ENCODE data around the gene VWA8.

VWA8 gene

GRCh38 chr13:41960637-41961465, at the start of gene VWA8:
Gene VWA8 (minus strand): TSS chr13:41961109. CDS start chr13:41961015, 94 bp downstream.
- DNase-seq: peak; percentile 91

- no peak for DNase-seq
These were observed 48.1 kb upstream of the VWA8 start for GRCh38 chr13:42009057-42009456.

GRCh38 chr13:42007844-42008243, 46.9 kb upstream of the VWA8 start:
- DNase-seq: no peak

- no peak for DNase-seq
These were observed 41.2 kb upstream of the VWA8 start for GRCh38 chr13:42002066-42002465.

- DNase-seq: no peak
These were observed 40.7 kb upstream of the VWA8 start for GRCh38 chr13:42001580-42001979.

GRCh38 chr13:42000846-42001245, 39.9 kb upstream of the VWA8 start:
- DNase-seq: no peak

- no peak for DNase-seq
These were observed 36.5 kb upstream of the VWA8 start for GRCh38 chr13:41997396-41997795.

GRCh38 chr13:41995946-41996345, 35.0 kb upstream of the VWA8 start:
- DNase-seq: no peak

GRCh38 chr13:41995336-41995735, 34.4 kb upstream of the VWA8 start:
- no peak for DNase-seq

- DNase-seq: no peak
These were observed 33.8 kb upstream of the VWA8 start for GRCh38 chr13:41994696-41995095.

GRCh38 chr13:41991936-41992335, 31.0 kb upstream of the VWA8 start:
- no peak for DNase-seq

GRCh38 chr13:41988244-41988643, 27.3 kb upstream of the VWA8 start:
- DNase-seq: no peak

- no peak for DNase-seq
These were observed 25.0 kb upstream of the VWA8 start for GRCh38 chr13:41985788-41986508.

GRCh38 chr13:41981951-41982715, 21.2 kb upstream of the VWA8 start:
- DNase-seq: no peak

- DNase-seq: no peak
These were observed 17.1 kb upstream of the VWA8 start for GRCh38 chr13:41978007-41978406.

GRCh38 chr13:41976476-41976875, 15.6 kb upstream of the VWA8 start:
- DNase-seq: no peak

GRCh38 chr13:41974262-41974900, 13.5 kb upstream of the VWA8 start:
- DNase-seq: no peak

- no peak for DNase-seq
These were observed 12.4 kb upstream of the VWA8 start for GRCh38 chr13:41973247-41973741.

GRCh38 chr13:41971848-41972247, 10.9 kb upstream of the VWA8 start:
- DNase-seq: no peak

GRCh38 chr13:41970918-41971317, 10.0 kb upstream of the VWA8 start:
- DNase-seq: no peak

GRCh38 chr13:41970022-41970421, 9.1 kb upstream of the VWA8 start:
- DNase-seq: no peak

GRCh38 chr13:41969072-41969471, 8.2 kb upstream of the VWA8 start:
- no peak for DNase-seq

GRCh38 chr13:41966671-41967070, 5.8 kb upstream of the VWA8 start:
- no peak for DNase-seq
